Right lobe of liver (tissue), 6 donors: Measurements from ENCODE around the gene ZNF764. TPM values are rescaled to one million over a fixed set of nuclear protein-coding genes. Genes with fewer than 3 reads are reported as not detected.

ENCODE experiments used
- ATAC-seq, 4 donors: fragments of 200-7000 bp; cut with Tn5 transposase; one replicate each; pipeline ENCODE4 v1.9.1; 2020; ENCODE audit warnings: mild to moderate bottlenecking in 4 of 4, moderate library complexity in 4 of 4
- DNase-seq, 3 donors: peaks; one replicate each; pipeline ENCODE4 v3.0.0-alpha.2; 2020
- H3K27ac ChIP-seq, 3 donors: fragments of 200-600 bp; one replicate each; pipeline ENCODE4 v1.8.0; 2022
- H3K27me3 ChIP-seq, 2 donors: fragments of 200-600 bp; one replicate each; pipeline ENCODE4 v1.8.0; 2022
- H3K36me3 ChIP-seq, 4 donors: fragments of 200-600 bp; sonication (generic) in 1 of 4; one replicate each; pipeline versions ENCODE4 v1.5.1 to v1.8.0; 2017 to 2022; ENCODE audit warnings: control low read depth in 1 of 4
- H3K4me1 ChIP-seq, 4 donors: fragments of 200-600 bp; sonication (generic) in 1 of 4; one replicate each; pipeline versions ENCODE4 v1.5.1 to v1.8.0; 2017 to 2022; ENCODE audit warnings: control low read depth in 1 of 4
- H3K4me3 ChIP-seq, 3 donors: fragments of 200-600 bp; one replicate each; pipeline ENCODE4 v1.8.0; 2022
- H3K9me3 ChIP-seq, 4 donors: fragments of 200-600 bp; sonication (generic) in 1 of 4; one replicate each; pipeline versions ENCODE4 v1.5.1 to v1.8.0; 2017 to 2022; ENCODE audit warnings: control low read depth in 1 of 4
- CTCF ChIP-seq, 4 donors: fragments of 200-600 bp in 3 of 4; fragments of 450-650 bp in 1 of 4; IDR thresholded peaks; one replicate each; pipeline versions ENCODE4 v1.5.1 to v1.8.0; 2016 to 2022; ENCODE audit warnings: antibody characterized with exemption in 4 of 4, mild to moderate bottlenecking in 2 of 4
- POLR2A ChIP-seq: fragments of 450-650 bp; IDR thresholded peaks from one replicate; pipeline ENCODE4 v1.6.1; 2017; ENCODE audit warnings: antibody characterized with exemption, mild to moderate bottlenecking
- WGBS: methylation state at CpG from one replicate; pipeline ENCODE4 v1.1.6; 2018; ENCODE audit warnings: low coverage, low lambda C conversion rate; ENCODE audit not compliant: insufficient coverage; ENCODE audit errors: missing lambda C conversion rate; 5-methylcytosine and 5-hydroxymethylcytosine counted together
- intact Hi-C, 2 donors: fragments of 100-400 bp; cut with DNase I; formaldehyde crosslinking; loops; one replicate each; pipeline versions ENCODE4 v1.11.2 to v1.14.1; 2022
- total RNA-seq, 6 experiments: library from RNA; depleted of rRNA in 2 of 6; stranded (reverse); fragments of >200 nt in 2 of 6; fragmentation: NEBNext Ultra II Directional in 3 of 6; extraction: Animal tissue kit (Norgen Biotek cat#: 25700) in 3 of 6; gene quantifications; one replicate each; pipeline versions ENCODE4 v1.1.0 to v1.2.4, GENCODE V29; 2016 to 2023
- donor health status: DM: no; HTN: yes; CAD: no.
- donor health status: DM: no; HTN: no; CAD: no.
- donor health status: DM: no; HTN: no; CAD: no.
- donor health status: DM: no; HTN: yes; CAD: no.
- donor health status: DM: no; HTN: yes; CAD: no.

The ZNF764 gene
- total RNA-seq, 6 experiments from 2014 or later = 3.2 to 6.5 (median 4.8) TPM

- H3K27ac ChIP-seq = peak overlapping the region; percentile 91 to 98 (median 95)
- TF ChIP-seq POLR2A (no peak), CTCF (IDR thresholded peaks at IDR 0.05) (no peak)
- peaks cover 0 to 23% (median 6%) of the 10 kb centered on the region in 4 donors for H3K4me1 ChIP-seq
- WGBS = 7% methylated on average over 21 of the region's 29 CpGs
- intact Hi-C loops = no loop called here
- no peak for DNase-seq
- peaks cover 0 to 16% (median 0%) of the 10 kb centered on the region in 4 donors for H3K36me3 ChIP-seq
- no peaks in the 10 kb centered on the region for H3K9me3 ChIP-seq
- H3K27me3 ChIP-seq = no peaks in the 10 kb centered on the region
- peak; percentile 0 to 5 (median 0) for ATAC-seq
- peak overlapping the region; percentile 86 to 89 (median 87) for H3K4me3 ChIP-seq
Observed at GRCh38 chr16:30533748-30534367, 24.3 kb downstream of the ZNF764 start.

- ATAC-seq = no peak
- H3K4me3 ChIP-seq = peak overlapping the region; percentile 86 to 89 (median 87)
- intact Hi-C loops = no loop called here
- H3K27me3 ChIP-seq = no peaks in the 10 kb centered on the region
- WGBS = 32% methylated on average over 8 of the region's 11 CpGs
- peak overlapping the region in 2 of 3 donors; percentile 91 to 98 for H3K27ac ChIP-seq
- TF ChIP-seq CTCF (IDR thresholded peaks at IDR 0.05) = no peak
- no peak for TF ChIP-seq POLR2A
- peak in 2 of 3 donors; percentile 55 to 61 for DNase-seq
- no peaks in the 10 kb centered on the region for H3K9me3 ChIP-seq
- H3K4me1 ChIP-seq = peaks cover 0 to 23% (median 6%) of the 10 kb centered on the region in 4 donors
- peaks cover 0 to 16% (median 0%) of the 10 kb centered on the region in 4 donors for H3K36me3 ChIP-seq
Observed at GRCh38 chr16:30533146-30533522, 25.0 kb downstream of the ZNF764 start.

- intact Hi-C loops = no loop called here
- no peaks in the 10 kb centered on the region for H3K27me3 ChIP-seq
- H3K36me3 ChIP-seq = peaks cover 0 to 16% (median 0%) of the 10 kb centered on the region in 4 donors
- H3K9me3 ChIP-seq = no peaks in the 10 kb centered on the region
- peaks cover 0 to 28% (median 9%) of the 10 kb centered on the region in 4 donors for H3K4me1 ChIP-seq
- 88% methylated on average over 21 of the region's 57 CpGs for WGBS
- no peak overlapping the region for H3K27ac ChIP-seq
- TF ChIP-seq CTCF (IDR thresholded peaks at IDR 0.05) = no peak
- DNase-seq = peak in 1 of 3 donors; percentile 54
- no peak for ATAC-seq
- no peak overlapping the region for H3K4me3 ChIP-seq
Observed at GRCh38 chr16:30532285-30533145, 25.7 kb downstream of the ZNF764 start.

- intact Hi-C loops = no loop called here
- TF ChIP-seq CTCF (IDR thresholded peaks at IDR 0.05) (no peak), POLR2A (no peak)
- Histone ChIP-seq H3K4me3 (no peak overlapping the region), H3K36me3 (peaks cover 0 to 16% (median 0%) of the 10 kb centered on the region in 4 donors), H3K27ac (no peak overlapping the region), H3K9me3 (no peaks in the 10 kb centered on the region), H3K27me3 (no peaks in the 10 kb centered on the region), H3K4me1 (peaks cover 0 to 26% (median 7%) of the 10 kb centered on the region in 4 donors)
- no peak for DNase-seq
- ATAC-seq = no peak
- 58% methylated on average over 11 of the region's 13 CpGs for WGBS
Observed at GRCh38 chr16:30530163-30531037, 27.8 kb downstream of the ZNF764 start.
